ENCODE measurements around the gene CXorf49.

Gene CXorf49

DNA sequence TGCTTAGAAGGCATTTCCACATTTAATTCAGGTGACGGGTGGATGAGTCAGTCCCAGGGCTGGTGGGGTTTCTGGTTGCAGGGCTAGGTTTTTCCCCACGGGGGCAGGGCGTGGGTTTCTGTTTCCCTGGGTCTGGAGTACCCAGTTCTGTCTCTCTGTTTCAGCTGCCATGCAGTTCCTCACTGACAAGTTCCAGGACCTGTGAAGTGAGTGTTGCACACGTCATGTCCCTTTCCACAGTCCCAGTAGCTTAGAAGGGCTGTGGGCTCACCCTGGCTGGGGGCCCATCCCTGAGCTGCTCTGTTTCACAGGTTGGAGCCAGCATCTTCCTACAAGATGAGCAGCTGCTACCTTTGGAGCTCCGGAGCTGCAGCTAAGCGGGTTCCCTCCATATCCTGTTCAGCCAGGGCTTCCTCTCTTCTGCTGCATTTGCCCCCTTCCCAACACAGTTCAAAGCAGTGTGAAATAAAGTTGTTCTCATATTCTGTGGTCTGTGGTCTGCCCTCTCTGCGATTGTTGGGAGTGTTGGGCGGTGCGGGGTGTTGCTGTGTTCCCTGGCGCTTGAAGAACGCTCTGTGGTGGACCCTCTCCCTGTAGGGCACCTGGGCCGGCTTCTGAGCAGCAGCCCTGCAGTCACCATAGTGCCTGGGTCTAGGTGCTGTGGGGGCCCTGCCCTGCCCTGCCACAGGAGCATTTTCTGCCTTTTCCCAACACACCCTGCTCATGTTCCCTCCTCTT lies 46.9 kb downstream of the CXorf49 start:
- peak; percentile 71 for DNase-seq

- DNase-seq: peak; percentile 29
These were observed 48.1 kb downstream of the CXorf49 start for GRCh38 chrX:71669947-71670346.

DNA sequence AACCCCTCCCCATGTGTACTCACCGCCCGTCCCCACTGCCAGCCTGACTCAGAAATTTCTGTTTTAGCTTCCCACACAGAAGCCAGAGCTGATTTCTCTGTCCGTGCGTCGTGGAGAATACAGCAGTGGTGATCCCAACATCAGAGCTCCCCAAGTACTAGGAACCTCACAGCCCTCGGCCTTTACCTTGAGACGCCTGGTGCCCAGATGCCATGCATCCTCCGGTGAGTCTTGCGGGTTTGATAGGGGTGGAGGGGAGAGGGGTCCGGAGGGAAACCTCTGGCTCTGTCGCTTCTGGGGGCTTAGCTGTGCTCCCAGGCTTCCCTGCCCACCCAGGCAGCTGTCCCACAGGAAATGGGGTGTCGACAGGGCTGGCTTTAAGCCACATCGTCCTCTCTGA lies 48.6 kb downstream of the CXorf49 start:
- no peak for DNase-seq

DNA sequence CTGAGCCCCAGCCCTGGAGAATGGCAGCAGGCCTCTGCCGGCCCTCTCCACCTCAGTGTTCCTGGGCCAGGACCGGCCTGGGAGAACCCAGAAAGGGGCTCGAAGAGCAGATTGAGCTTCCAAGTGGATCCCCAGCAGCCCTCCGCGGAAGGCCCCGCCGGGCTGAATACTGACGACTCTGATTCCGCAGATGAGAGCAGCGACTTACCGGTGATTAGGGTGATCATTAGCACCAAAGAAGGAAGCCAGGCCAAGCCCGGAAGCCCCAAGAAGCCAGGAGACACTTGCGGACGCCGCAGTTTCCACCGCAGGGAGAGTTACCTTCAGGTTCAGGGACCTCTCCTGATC lies 49.9 kb downstream of the CXorf49 start:
- DNase-seq: no peak

DNA sequence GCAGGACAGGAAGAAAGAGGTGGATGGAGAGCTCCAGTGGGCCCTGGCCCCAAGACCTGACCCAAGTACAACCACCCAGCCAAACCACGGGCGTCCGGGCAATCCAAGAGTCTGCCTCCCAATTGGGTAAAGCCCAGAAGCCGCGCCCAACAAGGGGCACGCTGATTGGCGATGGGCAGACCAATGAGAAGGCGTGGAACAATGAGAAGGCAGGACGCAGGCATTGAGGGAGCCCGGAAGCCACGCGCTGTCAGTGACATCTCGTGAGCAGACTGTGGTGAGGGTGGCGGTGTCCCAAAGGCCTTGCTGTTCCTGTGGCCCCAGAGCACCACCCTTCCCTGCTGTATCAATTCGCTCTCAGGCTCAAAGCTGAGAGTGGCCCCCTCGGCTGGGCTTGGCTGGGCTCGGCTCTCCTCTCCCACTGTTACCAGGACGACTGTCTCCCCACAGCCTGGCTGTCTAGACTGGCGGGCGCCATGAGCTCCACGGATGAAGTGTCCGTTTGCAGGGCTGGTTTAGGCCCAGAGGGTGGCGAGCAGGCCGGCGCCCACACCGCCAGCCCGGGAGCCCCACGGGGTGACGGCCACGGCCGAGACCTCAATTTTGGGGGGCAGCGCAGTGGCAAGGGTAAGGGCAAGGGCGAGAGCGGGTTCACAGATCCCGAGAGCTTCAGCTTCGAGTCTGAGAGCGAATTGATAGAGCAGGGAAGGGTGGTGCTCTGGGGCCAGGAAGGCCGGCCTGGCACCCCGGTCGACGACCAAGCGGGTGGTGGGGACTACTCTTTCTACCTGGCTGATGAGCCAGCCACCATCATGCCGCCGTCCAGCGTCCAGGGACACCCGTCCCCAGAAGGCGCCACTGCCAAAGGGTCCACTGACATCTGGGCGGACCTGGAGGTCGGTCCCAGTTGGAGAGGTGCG lies 50.5 kb downstream of the CXorf49 start, which contains the start of gene LOC101059915:
LOC101059915 (plus strand) TSS at position 219 of the 920 bp plus-strand sequence.
- no peak for DNase-seq

GRCh38 chrX:71666240-71667223 lies 51.6 kb downstream of the CXorf49 start:
- no peak for DNase-seq

GRCh38 chrX:71665747-71666146 lies 52.3 kb downstream of the CXorf49 start:
- no peak for DNase-seq

DNA sequence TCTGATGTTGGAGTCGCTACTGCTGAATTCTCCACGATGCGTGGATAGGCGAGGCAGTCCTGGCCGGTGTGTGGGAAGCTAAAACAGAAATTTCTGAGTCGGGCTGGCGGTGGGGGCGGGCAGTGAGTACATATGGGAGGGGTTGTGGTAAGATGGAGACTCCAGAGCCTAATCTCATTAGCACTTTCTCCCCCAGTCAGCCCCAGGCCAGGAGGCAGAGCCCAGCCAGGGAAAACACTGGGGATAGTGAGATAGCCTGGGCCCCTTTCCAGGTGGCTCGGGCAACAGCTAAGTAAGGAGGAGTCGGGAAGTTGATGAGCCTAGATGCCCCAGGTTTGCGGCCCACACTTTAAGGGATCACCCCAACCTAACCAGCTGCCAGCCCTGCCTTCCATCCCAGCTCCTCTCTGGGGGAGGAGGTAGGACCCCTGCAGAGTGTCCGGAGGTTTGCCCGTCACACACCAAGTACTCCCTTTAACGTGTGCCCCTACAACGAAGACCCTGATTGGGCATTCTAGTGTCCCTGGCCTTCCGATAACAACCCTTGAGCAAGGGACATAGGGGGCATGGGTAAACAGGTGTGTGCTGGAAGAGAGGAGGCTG lies 53.1 kb downstream of the CXorf49 start:
- DNase-seq: no peak

Data from activated naive CD4-positive, alpha-beta T cell treated with anti-CD3 and anti-CD28 coated beads, Interleukin-2, amount 50 U/mL, for 16 hours (primary cell).